ENCODE results near the gene SLC6A2. TPM values are rescaled to one million over a fixed set of nuclear protein-coding genes. Genes with fewer than 3 reads are reported as not detected.

Gene SLC6A2
- total RNA-seq, 3 donors from 2014 or later, result 0.09 to 0.19 TPM; not detected in 1

GRCh38 chr16:55672471-55672870 lies 16.7 kb downstream of the SLC6A2 start:
- no peak for ATAC-seq
- Histone ChIP-seq H3K4me3 (no peak overlapping the region), H3K36me3 (ENCODE audit: low read depth) (no peaks in the 10 kb centered on the region), H3K4me1 (ENCODE audit: low read depth) (no peaks in the 10 kb centered on the region), H3K9me3 (no peaks in the 10 kb centered on the region)
- intact Hi-C loops (cut with DNase I, micrococcal nuclease), result no loop called here
- TF ChIP-seq CTCF (IDR thresholded peaks at IDR 0.05), result no peak
- DNase-seq, result peak in 1 of 3 donors; percentile 5

- no peaks in the 10 kb centered on the region for H3K36me3 ChIP-seq (ENCODE audit: low read depth)
- DNase-seq, result no peak
- no peak for TF ChIP-seq CTCF (IDR thresholded peaks at IDR 0.05)
- intact Hi-C loops (cut with DNase I, micrococcal nuclease), result no loop called here
- no peak for ATAC-seq
- H3K4me3 ChIP-seq, result no peak overlapping the region
- no peaks in the 10 kb centered on the region for H3K4me1 ChIP-seq (ENCODE audit: low read depth)
- H3K9me3 ChIP-seq, result no peaks in the 10 kb centered on the region
Measured at GRCh38 chr16:55678161-55678821, 22.5 kb downstream of the SLC6A2 start.

GRCh38 chr16:55682086-55682485 lies 26.3 kb downstream of the SLC6A2 start:
- no peak for DNase-seq
- intact Hi-C loops (cut with DNase I, micrococcal nuclease), result no loop called here
- ATAC-seq, result no peak
- H3K9me3 ChIP-seq, result no peaks in the 10 kb centered on the region
- no peaks in the 10 kb centered on the region for H3K36me3 ChIP-seq (ENCODE audit: low read depth)
- TF ChIP-seq CTCF (IDR thresholded peaks at IDR 0.05), result no peak
- H3K4me1 ChIP-seq (ENCODE audit: low read depth), result no peaks in the 10 kb centered on the region
- H3K4me3 ChIP-seq, result no peak overlapping the region

- no peak for TF ChIP-seq CTCF (IDR thresholded peaks at IDR 0.05)
- Histone ChIP-seq H3K36me3 (ENCODE audit: low read depth) (no peaks in the 10 kb centered on the region), H3K4me3 (no peak overlapping the region), H3K9me3 (no peaks in the 10 kb centered on the region), H3K4me1 (ENCODE audit: low read depth) (no peaks in the 10 kb centered on the region)
- ATAC-seq (no peak), DNase-seq (no peak)
- intact Hi-C loops (cut with DNase I, micrococcal nuclease), result no loop called here
Measured at GRCh38 chr16:55685973-55686372, 30.2 kb downstream of the SLC6A2 start.

- no peak for DNase-seq
- intact Hi-C loops (cut with DNase I, micrococcal nuclease), result no loop called here
- Histone ChIP-seq H3K9me3 (no peaks in the 10 kb centered on the region), H3K36me3 (ENCODE audit: low read depth) (no peaks in the 10 kb centered on the region), H3K4me3 (no peak overlapping the region), H3K4me1 (ENCODE audit: low read depth) (no peaks in the 10 kb centered on the region)
- ATAC-seq, result no peak
- no peak for TF ChIP-seq CTCF (IDR thresholded peaks at IDR 0.05)
Measured at GRCh38 chr16:55686671-55687070, 30.9 kb downstream of the SLC6A2 start.

- intact Hi-C loops (cut with DNase I, micrococcal nuclease), result no loop called here
- H3K36me3 ChIP-seq (ENCODE audit: low read depth), result no peaks in the 10 kb centered on the region
- ATAC-seq (no peak), DNase-seq (no peak)
- no peaks in the 10 kb centered on the region for H3K4me1 ChIP-seq (ENCODE audit: low read depth)
- no peaks in the 10 kb centered on the region for H3K9me3 ChIP-seq
- TF ChIP-seq CTCF (IDR thresholded peaks at IDR 0.05), result no peak
- H3K4me3 ChIP-seq, result no peak overlapping the region
Measured at GRCh38 chr16:55687802-55688201, 32.0 kb downstream of the SLC6A2 start.
